Measurements from ENCODE around the gene ZNRF2.

DNA sequence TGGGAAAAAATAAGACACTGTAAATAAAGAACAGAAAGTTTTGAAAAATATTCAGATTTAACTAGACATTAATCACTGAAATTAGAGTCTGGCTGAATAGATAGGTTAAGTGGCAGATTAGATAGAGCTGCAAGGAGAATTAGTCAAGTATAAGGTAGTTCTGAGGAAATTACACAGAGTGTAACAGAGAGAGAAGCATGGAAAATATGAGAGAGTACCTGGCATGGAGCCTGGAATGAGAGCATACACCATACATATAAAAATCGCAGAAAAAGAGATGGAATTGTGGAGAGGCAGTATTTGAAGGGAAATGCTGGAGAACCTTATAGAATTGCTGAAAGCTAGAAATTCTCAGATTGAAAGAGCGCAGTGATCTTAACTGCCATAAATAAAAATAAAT is 46.9 kb downstream of the ZNRF2 start:
- TF ChIP-seq EP300 (IDR thresholded peaks at IDR 0.05) (no peak), POLR2A (IDR thresholded peaks at IDR 0.05) (no peak), POLR2AphosphoS5 (IDR thresholded peaks at IDR 0.05) (no peak)
- TF ChIP-seq, protein P1, sequence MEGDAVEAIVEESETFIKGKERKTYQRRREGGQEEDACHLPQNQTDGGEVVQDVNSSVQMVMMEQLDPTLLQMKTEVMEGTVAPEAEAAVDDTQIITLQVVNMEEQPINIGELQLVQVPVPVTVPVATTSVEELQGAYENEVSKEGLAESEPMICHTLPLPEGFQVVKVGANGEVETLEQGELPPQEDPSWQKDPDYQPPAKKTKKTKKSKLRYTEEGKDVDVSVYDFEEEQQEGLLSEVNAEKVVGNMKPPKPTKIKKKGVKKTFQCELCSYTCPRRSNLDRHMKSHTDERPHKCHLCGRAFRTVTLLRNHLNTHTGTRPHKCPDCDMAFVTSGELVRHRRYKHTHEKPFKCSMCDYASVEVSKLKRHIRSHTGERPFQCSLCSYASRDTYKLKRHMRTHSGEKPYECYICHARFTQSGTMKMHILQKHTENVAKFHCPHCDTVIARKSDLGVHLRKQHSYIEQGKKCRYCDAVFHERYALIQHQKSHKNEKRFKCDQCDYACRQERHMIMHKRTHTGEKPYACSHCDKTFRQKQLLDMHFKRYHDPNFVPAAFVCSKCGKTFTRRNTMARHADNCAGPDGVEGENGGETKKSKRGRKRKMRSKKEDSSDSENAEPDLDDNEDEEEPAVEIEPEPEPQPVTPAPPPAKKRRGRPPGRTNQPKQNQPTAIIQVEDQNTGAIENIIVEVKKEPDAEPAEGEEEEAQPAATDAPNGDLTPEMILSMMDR (IDR thresholded peaks at IDR 0.05): no peak
